Stimulated activated CD8-positive, alpha-beta memory T cell treated with anti-CD3 and anti-CD28 coated beads, Interleukin-15, amount 100 ng/mL, for 24 hours (primary cell): Measurements from ENCODE around the gene FBXO15.

Experiments used
- DNase-seq: peaks from one replicate; pipeline ENCODE4 v3.0.0-alpha.2; 2020; ENCODE audit warnings: low read depth

The FBXO15 gene

GRCh38 chr18:74147779-74148542 lies at the start of gene FBXO15, which contains the start of gene TIMM21:
FBXO15 (minus strand) TSS chr18:74147834; CDS start chr18:74147785, 49 bp downstream.
TIMM21 (plus strand) TSS chr18:74148523; CDS start chr18:74148809, 286 bp downstream.
- peak; percentile 92 for DNase-seq

- no peak for DNase-seq
Measured at GRCh38 chr18:74196220-74197119, 48.8 kb upstream of the FBXO15 start.

DNA sequence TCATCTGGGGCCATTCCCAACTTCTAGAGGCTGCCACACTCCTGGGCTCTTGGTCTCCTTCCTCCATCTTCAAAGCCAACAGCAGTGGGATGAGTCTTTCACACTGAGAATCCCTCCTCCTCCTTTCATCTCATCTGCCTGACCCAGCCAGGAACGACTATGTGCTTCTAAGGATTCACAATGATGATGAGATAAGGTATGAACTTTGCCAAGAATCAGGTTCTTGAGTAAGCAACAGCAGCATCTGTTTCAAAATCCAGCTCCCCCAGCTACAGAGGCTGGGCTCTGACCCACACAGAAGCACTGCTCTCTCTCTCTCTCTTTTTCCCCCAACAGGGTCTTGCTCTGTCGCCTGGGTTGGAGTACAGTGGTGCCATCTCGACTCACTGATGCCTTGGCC lies 47.1 kb upstream of the FBXO15 start:
- DNase-seq = no peak

- DNase-seq = no peak
Measured at GRCh38 chr18:74191577-74191976, 43.9 kb upstream of the FBXO15 start.

DNA sequence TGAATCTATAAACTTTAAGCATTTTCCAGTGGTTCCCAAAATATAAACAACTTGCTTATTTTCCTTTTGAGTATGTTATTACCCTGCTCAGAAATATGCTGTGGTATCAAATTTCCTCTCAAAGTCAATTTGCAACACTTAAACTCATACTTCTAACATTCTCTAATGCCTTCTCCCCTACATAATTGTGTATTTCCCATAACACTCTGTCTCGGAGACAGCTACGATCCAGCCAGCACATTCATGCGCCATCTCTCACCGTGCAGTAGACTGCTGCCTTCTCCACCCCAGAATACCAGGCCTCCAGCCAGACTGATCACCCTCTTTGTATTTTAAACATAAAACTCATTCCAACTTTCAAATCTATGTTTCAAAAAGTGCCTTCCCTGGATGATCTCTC lies 42.5 kb upstream of the FBXO15 start:
- no peak for DNase-seq

DNA sequence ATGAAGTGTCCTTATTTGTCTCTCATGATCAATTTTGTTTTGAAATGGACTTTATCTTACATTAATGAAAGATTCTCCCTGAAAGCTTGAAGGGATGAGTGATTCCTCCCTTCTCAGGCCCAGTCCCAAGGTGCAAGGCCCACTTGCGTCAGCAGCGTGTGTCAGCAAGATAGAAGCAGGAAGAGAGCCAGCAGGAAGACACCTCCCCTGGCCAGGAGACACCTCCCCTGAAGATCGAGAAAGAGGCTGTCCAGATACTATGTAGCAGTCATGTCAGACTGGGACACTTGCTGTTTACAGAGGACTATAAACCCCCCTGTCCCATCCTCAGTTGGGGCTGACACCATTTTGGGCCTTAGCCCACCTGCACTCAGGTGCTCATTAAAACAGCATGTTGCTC lies 39.0 kb upstream of the FBXO15 start:
- DNase-seq = no peak

DNA sequence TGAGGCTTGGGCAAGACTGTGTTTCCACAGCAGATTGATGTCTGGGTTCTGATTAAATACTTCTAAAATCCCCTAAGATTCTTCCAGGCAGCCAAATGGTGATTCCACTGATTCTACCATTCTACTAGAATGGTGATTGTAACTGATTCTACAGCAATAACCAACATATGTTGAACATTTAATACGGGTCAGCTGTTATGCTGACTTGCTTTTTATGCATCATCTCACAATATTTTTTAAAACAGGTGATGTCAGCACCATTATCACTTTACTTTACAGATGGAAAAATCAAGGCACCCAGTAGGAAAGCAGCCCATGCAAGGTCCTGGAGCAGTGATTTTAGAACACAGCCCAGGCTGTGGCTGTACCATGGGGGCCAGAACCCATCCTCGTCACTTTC lies 38.2 kb upstream of the FBXO15 start:
- DNase-seq = no peak

GRCh38 chr18:74184875-74185274 lies 37.2 kb upstream of the FBXO15 start:
- no peak for DNase-seq

DNA sequence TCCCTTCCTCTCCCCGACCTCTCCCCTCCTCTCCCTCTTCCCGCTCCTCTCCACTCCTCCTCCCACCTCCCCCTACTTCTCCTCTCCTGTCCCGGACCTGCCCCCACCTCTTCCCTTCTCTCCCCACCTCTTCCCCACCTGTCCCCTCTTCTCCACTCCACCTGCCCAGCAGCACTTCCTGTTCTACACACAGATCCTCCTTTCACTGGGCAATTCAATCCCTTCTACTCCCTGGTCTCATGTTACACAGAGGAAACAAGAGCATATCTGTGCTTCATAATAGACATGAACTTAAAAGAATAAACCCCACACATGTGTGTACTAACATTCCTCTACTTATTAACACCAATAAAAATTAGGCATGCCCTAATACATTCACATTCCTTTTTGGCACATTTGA lies 35.5 kb upstream of the FBXO15 start:
- DNase-seq = no peak

DNA sequence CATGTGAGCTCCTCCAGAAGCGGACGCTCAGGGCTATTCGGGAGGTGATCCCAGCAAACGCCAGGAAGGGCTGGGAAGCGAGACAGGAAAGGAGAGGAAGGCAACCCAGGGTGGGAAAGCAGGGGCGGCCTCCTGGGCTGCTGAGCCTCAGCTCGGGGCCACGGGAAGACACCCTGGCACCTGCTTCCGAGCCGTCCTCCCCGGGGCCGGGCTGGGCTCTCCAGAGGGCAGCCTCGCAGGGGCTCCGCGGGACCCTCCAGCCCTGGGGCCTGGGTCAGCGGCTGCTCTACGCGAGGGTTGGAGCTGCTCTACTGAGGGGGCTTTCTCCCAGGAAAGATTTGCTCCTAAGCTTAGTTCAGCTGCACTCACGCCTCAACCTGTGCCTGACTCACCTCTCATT lies 34.7 kb upstream of the FBXO15 start:
- DNase-seq = no peak

- DNase-seq = no peak
Measured at GRCh38 chr18:74179623-74180199, 32.1 kb upstream of the FBXO15 start.

DNA sequence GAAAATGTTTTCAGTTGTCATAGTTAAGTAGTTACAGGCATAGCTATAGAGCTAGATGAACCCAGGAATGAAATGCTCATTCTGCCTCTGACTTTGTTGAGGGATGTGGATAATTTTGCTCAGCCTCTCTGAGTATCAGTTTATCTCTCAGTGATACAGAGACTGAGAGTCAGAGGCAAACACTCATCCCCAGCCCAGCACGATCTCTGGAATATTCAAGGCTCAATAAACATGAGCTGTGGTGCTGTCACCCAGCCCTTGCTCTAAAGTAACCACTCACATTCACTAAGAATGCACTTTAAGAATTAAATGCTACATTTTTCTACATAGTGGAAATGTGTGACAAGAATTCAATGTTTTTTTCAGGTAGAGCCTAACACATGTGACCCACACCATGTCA lies 31.2 kb upstream of the FBXO15 start:
- DNase-seq = no peak

GRCh38 chr18:74175658-74176057 lies 28.0 kb upstream of the FBXO15 start:
- DNase-seq = no peak

GRCh38 chr18:74173434-74173750 lies 25.8 kb upstream of the FBXO15 start:
- DNase-seq = no peak

GRCh38 chr18:74172697-74173433 lies 25.2 kb upstream of the FBXO15 start:
- DNase-seq = no peak

GRCh38 chr18:74171910-74172606 lies 24.4 kb upstream of the FBXO15 start:
- DNase-seq = no peak

DNA sequence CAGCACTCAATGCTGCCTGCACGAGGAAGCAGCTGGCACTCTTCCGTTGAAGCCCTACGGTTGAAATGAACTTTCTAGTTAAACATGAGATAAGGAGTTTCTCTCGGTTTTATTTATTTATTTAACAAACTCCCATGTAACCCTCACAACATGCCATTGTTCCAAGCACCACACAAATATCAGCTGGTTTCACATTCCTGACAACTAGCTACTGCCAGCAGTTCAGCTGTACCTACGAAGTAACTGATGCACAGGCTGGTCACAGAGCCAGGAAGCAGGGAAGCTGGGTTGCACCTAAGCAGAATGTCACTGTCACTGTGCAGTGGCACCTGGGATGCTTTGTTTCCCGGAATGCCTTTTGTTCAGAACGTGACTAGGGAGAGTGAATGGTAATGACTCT lies 18.8 kb upstream of the FBXO15 start:
- no peak for DNase-seq

- DNase-seq = no peak
Measured at GRCh38 chr18:74163019-74163660, 15.5 kb upstream of the FBXO15 start.

DNA sequence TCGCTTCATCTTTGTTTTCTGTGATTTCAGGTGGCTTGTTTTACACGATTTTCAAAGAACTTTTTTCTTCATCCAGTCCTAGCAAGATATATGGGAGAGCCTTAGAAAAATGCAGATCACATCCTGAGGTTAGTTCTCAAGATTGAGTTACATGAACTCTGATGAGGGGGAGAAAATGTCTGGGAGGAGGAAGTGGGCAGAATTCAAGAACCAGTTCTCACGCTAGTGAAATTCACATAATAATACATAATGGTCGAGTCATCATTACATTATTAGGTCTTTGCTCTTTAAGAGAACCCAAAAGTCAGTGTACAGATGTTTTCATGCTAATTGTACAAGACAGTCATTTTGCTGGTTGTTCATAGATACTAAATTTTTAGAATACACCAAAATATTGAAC lies 7.6 kb upstream of the FBXO15 start:
- no peak for DNase-seq

DNA sequence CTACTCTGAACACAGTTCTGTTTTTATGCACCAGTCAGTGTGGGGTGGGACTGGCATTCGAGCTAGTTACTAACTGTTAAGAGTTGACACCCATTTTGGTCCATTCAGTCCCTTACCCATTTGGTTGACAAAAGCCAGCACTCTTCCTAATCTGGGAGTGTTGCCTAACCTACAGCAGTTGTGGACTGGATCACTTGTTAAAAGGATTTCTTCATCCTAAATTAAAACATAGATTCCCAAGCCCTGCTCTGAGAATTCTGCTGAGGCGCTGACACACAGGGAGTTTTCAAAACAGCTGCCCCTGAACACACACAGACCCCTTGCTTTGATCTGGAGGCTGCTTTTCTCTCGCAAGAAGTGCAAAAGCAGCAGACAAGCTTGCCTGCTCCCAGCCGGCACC lies 7.1 kb upstream of the FBXO15 start:
- DNase-seq = no peak

DNA sequence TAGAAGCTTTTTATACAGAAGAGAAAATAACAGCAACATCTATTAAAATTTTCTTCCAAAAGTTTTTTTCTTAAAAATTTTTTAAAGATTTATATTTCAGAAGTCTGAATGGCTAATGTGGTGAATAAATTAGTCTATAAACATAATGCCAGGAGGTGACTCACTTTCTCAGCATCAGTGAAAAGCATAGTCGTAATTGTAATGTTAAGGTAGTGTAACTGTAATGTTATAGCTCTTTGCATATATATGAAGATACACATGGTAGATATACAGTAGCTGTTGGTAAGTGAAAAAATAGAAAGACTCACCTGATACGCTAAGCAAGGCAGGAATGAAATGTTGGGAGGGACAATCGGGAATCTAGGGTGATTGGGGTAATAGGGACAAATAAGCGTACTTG lies 6.2 kb upstream of the FBXO15 start:
- DNase-seq = no peak
